ENCODE data around the gene PAPPA2. TPM values are rescaled to one million over a fixed set of nuclear protein-coding genes. Genes with fewer than 3 reads are reported as not detected.

The PAPPA2 gene
- total and polyA plus RNA-seq, 10 of the 15 experiments (the other 5 are each of a cell fraction or from before 2014, with no cell fraction given) = under 0.01 to 0.06 (median 0.03) TPM; not detected in 7

GRCh38 chr1:176625365-176625764, 162.4 kb downstream of the PAPPA2 start (continued):
- TF ChIP-seq PRDM15 (CRISPR knock-in tag; IDR thresholded peaks at IDR 0.05) (no peak), CUX1 (IDR thresholded peaks at IDR 0.05; ENCODE audit: insufficient replicate concordance, low read depth, low read length) (no peak)

GRCh38 chr1:176626572-176627061, 163.6 kb downstream of the PAPPA2 start:
- 36% methylated on average over 4 of the region's 4 CpGs for WGBS (ENCODE audit: insufficient coverage, insufficient replicate concordance, low lambda C conversion rate, missing lambda C conversion rate)
- H3K27me3 ChIP-seq (replicated peaks in 1 of 2; ENCODE audit: control insufficient read depth in 2 of 2, insufficient read depth in 2 of 2, low read length in 1 of 2) = no peaks in the 10 kb centered on the region
- no TSS peak for BruUV-seq (replicated peaks)
- DNase-seq (ENCODE audit: low read depth, low spot score) (no peak), ATAC-seq (no peak), FAIRE-seq (no peak)
- ChIA-PET CTCF (no interaction called here), RAD21 (ENCODE audit: unreplicated experiment) (no interaction called here), SMC1A (ENCODE audit: uncharacterized antibody, unreplicated experiment) (interaction anchor here (0.9 kb wide), 1 partner anchor 56 kb away, joined by 3 read pairs; no protein-coding TSS in a partner anchor), POLR2A (no interaction called here)
- intact Hi-C loops (cut with micrococcal nuclease; ENCODE audit: unreplicated experiment) = no loop called here
- H3K4me2 ChIP-seq (ENCODE audit: control insufficient read depth, insufficient read depth) = no peak overlapping the region
- no peaks in the 10 kb centered on the region for H4K20me1 ChIP-seq (ENCODE audit: control insufficient read depth, insufficient read depth)
- no peak overlapping the region for H2AFZ ChIP-seq (ENCODE audit: control insufficient read depth, low read depth, low read length)
- H3K9ac ChIP-seq (ENCODE audit: control insufficient read depth, insufficient read depth, low read length) = no peak overlapping the region
- H3K27ac ChIP-seq (ENCODE audit: control insufficient read depth, insufficient read depth) = no peak overlapping the region
- H3K4me1 ChIP-seq (ENCODE audit: control insufficient read depth, insufficient read depth, low read length) = no peaks in the 10 kb centered on the region
- H3K4me3 ChIP-seq = no peak overlapping the region
- no peaks in the 10 kb centered on the region for H3K9me3 ChIP-seq (replicated peaks; ENCODE audit: control insufficient read depth, insufficient read depth, low read length)
- in situ Hi-C loops (cut with MboI) = no loop called here
- no peaks in the 10 kb centered on the region for H3K36me3 ChIP-seq (ENCODE audit: control insufficient read depth in 2 of 2, insufficient read depth in 2 of 2, low read length in 1 of 2)
- no peaks in the 10 kb centered on the region for H3K79me2 ChIP-seq (ENCODE audit: control insufficient read depth, insufficient read depth, low read length)
- TF ChIP-seq BACH1 (IDR thresholded peaks at IDR 0.05; ENCODE audit: borderline replicate concordance) = no peak
- TF ChIP-seq, protein P1, sequence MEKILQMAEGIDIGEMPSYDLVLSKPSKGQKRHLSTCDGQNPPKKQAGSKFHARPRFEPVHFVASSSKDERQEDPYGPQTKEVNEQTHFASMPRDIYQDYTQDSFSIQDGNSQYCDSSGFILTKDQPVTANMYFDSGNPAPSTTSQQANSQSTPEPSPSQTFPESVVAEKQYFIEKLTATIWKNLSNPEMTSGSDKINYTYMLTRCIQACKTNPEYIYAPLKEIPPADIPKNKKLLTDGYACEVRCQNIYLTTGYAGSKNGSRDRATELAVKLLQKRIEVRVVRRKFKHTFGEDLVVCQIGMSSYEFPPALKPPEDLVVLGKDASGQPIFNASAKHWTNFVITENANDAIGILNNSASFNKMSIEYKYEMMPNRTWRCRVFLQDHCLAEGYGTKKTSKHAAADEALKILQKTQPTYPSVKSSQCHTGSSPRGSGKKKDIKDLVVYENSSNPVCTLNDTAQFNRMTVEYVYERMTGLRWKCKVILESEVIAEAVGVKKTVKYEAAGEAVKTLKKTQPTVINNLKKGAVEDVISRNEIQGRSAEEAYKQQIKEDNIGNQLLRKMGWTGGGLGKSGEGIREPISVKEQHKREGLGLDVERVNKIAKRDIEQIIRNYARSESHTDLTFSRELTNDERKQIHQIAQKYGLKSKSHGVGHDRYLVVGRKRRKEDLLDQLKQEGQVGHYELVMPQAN (conservative IDR thresholded peaks at IDR 0.05) = no peak
- TF ChIP-seq, protein P2, sequence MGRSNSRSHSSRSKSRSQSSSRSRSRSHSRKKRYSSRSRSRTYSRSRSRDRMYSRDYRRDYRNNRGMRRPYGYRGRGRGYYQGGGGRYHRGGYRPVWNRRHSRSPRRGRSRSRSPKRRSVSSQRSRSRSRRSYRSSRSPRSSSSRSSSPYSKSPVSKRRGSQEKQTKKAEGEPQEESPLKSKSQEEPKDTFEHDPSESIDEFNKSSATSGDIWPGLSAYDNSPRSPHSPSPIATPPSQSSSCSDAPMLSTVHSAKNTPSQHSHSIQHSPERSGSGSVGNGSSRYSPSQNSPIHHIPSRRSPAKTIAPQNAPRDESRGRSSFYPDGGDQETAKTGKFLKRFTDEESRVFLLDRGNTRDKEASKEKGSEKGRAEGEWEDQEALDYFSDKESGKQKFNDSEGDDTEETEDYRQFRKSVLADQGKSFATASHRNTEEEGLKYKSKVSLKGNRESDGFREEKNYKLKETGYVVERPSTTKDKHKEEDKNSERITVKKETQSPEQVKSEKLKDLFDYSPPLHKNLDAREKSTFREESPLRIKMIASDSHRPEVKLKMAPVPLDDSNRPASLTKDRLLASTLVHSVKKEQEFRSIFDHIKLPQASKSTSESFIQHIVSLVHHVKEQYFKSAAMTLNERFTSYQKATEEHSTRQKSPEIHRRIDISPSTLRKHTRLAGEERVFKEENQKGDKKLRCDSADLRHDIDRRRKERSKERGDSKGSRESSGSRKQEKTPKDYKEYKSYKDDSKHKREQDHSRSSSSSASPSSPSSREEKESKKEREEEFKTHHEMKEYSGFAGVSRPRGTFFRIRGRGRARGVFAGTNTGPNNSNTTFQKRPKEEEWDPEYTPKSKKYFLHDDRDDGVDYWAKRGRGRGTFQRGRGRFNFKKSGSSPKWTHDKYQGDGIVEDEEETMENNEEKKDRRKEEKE (IDR thresholded peaks at IDR 0.05) = no peak
- TF ChIP-seq JUNB (IDR thresholded peaks at IDR 0.05) = no peak
- TF ChIP-seq WRNIP1 (IDR thresholded peaks at IDR 0.05; ENCODE audit: borderline replicate concordance, low read depth, low read length) = no peak
